Measurements from ENCODE around the gene ETNPPL.

- TF ChIP-seq CTCF (IDR thresholded peaks at IDR 0.05; ENCODE audit: borderline replicate concordance, extremely low read depth, low read length, poor library complexity, severe bottlenecking) (no peak), EZH2 (IDR thresholded peaks at IDR 0.05; ENCODE audit: borderline replicate concordance, low read depth, low read length, severe bottlenecking) (no peak)
Measured at GRCh38 chr4:108717386-108717785, 45.5 kb downstream of the ETNPPL start.

Data from DND-41 (cell line).